Measurements from ENCODE around the gene FAM209B.

DNA sequence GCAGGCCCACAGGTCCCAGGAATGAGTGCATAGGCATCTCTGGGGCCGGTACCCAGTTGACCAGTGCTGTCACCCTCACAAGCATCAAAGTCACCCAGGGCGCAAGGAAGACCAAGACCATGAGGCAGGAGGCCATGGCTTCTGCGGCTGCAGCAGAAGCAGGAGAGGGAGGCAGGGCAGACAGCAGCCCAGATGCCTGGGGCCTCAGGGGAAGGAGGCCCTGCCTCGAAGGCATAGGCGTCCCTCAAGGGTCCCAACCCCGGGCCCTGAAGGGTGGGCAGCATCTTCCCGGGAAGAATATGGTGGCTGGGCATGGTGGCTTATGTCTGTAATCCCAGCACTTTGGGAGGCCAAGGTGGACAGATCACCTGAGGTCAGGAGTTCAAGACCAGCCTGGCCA is 5.5 kb upstream of the FAM209B start:
- TF ChIP-seq POLR2AphosphoS5 (IDR thresholded peaks at IDR 0.05; ENCODE audit: borderline replicate concordance, low read depth, low read length) (no peak), EZH2 (IDR thresholded peaks at IDR 0.05) (no peak), FOXP2 (optimal IDR thresholded peaks at IDR 0.05; ENCODE audit: control extremely low read depth, extremely low read length, insufficient read depth) (no peak)
